ENCODE data around the gene TMIE. TPM values are rescaled to one million over a fixed set of nuclear protein-coding genes. Genes with fewer than 3 reads are reported as not detected.

Gene TMIE
- total RNA-seq, 2 donors from 2014 or later, result 0.18 to 1.6 TPM

DNA sequence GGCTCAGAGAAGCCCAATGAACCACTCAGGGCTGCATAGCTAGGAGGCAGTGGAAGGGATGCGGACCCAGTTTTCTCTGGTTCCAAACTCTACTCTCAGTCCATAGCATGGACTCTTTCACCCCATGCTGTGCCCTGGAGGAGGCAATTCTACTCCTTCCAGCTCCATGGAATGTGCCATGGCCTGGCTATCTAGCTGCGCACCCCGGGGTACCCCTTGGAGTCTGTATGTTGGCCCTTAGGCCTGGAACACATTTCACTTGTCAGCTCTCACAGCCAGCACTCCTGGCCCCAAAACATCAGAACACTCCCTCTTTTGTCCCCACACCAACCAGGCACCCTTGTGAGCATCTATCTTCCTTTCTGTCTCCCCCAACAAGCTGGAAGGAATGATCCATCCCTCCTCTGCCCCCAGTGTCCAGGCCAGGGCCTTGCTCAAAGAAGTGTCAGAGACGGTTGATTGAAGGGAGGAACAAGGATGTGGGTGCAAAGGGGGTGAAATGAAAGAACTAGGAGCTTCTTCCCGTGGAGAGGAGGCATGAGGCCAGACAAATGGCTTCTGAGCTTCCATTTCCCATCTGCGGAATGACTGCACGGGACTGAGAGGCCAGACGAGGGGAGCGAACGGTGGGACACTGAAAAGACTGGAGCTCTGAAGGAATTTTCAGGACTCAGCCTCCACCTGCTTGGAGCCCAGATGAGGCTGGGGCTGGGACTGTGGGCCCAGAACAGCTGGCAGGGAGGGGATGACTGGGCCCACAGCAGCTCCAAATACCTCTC, 13.7 kb downstream of the TMIE start:
- no peak for TF ChIP-seq POLR2A (IDR thresholded peaks at IDR 0.05)
- TF ChIP-seq POLR2AphosphoS5 (IDR thresholded peaks at IDR 0.05), result no peak
- TF ChIP-seq, protein P1, sequence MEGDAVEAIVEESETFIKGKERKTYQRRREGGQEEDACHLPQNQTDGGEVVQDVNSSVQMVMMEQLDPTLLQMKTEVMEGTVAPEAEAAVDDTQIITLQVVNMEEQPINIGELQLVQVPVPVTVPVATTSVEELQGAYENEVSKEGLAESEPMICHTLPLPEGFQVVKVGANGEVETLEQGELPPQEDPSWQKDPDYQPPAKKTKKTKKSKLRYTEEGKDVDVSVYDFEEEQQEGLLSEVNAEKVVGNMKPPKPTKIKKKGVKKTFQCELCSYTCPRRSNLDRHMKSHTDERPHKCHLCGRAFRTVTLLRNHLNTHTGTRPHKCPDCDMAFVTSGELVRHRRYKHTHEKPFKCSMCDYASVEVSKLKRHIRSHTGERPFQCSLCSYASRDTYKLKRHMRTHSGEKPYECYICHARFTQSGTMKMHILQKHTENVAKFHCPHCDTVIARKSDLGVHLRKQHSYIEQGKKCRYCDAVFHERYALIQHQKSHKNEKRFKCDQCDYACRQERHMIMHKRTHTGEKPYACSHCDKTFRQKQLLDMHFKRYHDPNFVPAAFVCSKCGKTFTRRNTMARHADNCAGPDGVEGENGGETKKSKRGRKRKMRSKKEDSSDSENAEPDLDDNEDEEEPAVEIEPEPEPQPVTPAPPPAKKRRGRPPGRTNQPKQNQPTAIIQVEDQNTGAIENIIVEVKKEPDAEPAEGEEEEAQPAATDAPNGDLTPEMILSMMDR (IDR thresholded peaks at IDR 0.05), result no peak
- no peaks in the 10 kb centered on the region for H3K27me3 ChIP-seq (replicated peaks; ENCODE audit: insufficient read depth)
- no peak overlapping the region for H3K27ac ChIP-seq
- intact Hi-C loops (cut with DNase I), result no loop called here
- WGBS, result 87% methylated on average over 10 of the region's 10 CpGs
- H3K9me3 ChIP-seq, result no peaks in the 10 kb centered on the region
- H3K4me3 ChIP-seq, result no peak overlapping the region
- H3K4me1 ChIP-seq (replicated peaks), result no peaks in the 10 kb centered on the region
- H3K36me3 ChIP-seq, result no peaks in the 10 kb centered on the region
- DNase-seq (ENCODE audit: low spot score), result no peak

DNA sequence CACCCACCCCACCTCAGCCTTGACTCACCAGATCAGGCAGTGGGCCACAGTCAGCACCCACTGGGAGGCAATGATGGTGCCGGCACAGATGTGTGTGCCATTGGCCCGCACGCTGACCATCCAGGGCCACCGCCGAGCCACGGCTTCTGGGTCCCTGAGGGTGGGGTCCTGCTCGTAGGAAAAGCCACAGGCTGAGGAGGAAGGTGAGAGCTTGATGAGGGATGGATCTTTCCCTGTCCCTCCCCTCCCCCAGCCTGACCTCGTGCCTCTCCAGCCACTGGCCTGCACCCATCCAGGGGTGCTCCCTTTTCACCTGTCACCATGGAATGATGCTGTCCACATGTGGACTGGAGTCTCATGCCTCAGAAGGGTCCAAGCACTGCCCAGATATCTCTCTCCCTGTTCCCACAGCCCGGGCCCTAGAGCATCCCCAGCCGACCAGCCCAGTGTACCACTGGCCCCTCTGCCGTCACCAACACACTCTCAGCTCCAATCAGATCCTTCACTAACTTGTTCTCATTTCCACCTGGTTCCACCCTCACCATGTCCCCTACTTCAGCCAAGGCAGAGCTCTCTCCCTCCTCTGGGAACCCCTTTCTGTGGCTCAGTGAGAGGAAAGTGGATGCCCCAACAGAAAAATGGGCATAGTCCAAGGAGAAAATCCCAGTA, 14.4 kb downstream of the TMIE start:
- no peaks in the 10 kb centered on the region for H3K27me3 ChIP-seq (replicated peaks; ENCODE audit: insufficient read depth)
- no peak for DNase-seq (ENCODE audit: low spot score)
- no peak overlapping the region for H3K4me3 ChIP-seq
- intact Hi-C loops (cut with DNase I), result no loop called here
- WGBS, result 90% methylated on average over 11 of the region's 11 CpGs
- no peak overlapping the region for H3K27ac ChIP-seq
- no peaks in the 10 kb centered on the region for H3K9me3 ChIP-seq
- no peaks in the 10 kb centered on the region for H3K4me1 ChIP-seq (replicated peaks)
- TF ChIP-seq POLR2A (IDR thresholded peaks at IDR 0.05) (no peak), POLR2AphosphoS5 (IDR thresholded peaks at IDR 0.05) (no peak)
- TF ChIP-seq, protein P1 (IDR thresholded peaks at IDR 0.05), result no peak
- no peaks in the 10 kb centered on the region for H3K36me3 ChIP-seq

DNA sequence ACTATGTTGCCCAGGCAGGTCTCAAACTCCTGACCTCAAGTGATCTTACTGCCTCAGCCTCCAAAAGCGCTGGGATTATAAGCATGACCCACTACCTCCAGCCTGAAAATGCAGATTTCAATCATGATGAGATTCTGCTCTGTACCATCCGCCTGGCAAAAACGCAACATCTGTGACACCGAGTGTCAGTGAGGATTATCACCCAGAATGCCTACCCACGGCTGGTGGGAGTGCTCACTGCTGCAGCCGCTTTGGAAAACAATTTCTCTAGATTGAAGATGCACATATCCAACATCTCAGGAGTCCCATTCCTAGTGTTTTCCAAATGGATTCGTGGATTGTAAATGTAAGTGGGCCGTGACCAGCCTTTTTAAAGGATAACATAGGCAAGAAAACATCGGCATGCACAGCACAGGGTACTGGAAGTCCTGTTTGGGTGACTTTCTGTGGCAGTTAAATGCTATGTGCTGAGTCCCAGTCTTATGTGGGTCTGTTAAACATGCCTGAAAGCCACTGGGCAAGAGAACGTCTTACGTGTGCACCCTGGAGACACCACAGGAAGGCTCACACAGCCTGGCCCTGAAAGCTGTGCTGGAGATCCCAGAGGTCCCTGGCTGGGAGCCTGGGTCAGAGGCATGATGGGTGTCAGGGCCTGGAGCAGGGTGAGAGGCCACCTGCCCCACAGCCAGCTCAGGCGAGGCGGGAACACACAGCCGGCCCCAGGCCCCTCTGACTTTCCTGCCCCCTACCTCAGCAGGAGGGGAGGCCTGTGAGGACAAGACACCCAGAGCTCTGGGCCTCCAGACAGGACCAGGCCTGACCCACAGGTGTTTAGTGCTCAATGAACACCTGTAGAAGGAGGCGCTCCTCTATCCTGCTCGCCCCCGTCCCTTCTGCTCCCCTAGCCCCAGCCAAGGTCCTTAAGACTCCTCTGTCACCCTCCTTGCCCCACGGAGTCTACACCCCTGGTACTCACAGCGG, 15.6 kb downstream of the TMIE start:
- DNase-seq (ENCODE audit: low spot score), result no peak
- H3K4me3 ChIP-seq, result no peak overlapping the region

DNA sequence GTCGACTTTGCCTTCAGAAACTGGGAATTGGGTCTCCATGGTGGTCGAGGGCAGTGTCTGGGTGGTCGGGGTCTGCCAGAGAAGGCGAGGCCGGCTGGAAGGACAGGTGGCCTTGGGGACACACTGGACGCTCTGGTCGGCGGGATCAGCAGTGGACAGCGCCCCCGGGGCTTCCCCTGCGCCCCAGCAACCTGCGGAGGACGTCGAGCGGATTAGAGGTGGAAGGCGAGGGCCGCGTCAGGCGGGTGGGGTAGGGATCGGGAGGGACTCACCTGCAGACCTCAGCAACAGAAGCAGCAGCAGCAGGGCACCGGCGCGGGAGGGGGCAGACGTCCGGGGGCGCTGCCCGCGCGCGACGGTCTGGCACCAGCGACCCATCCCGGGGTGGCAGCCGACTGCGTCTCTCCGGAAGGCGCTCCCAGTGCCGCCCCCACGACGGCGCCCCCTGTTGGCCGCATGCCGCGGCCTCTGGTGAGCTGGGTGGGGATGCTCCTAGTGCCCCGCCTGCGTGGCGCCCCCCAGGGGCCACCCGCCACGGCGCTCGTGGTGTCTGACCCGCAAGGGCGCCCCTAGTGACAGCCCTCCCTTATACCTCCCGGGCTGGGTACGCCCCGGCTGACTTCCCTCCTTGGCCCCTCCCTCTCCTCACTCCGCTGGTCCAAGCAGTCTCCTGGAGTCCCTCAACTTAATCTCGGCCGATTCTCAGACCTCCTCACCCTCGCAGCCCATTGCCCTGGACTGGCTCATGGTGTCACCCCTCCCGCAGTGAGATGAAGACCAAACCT, 16.4 kb downstream of the TMIE start, which contains the start of gene PRSS50:
PRSS50 (minus strand) TSS at position 423 of the 785 bp plus-strand sequence; CDS start at position 378, 45 bp downstream.
- Histone ChIP-seq H3K27me3 (replicated peaks; ENCODE audit: insufficient read depth) (no peaks in the 10 kb centered on the region), H3K9me3 (no peaks in the 10 kb centered on the region), H3K4me1 (replicated peaks) (no peaks in the 10 kb centered on the region), H3K36me3 (no peaks in the 10 kb centered on the region), H3K27ac (no peak within 1 kb of the TSS), H3K4me3 (no peak within 1 kb of the TSS)
- DNase-seq (ENCODE audit: low spot score), result no peak
- intact Hi-C loops (cut with DNase I), result no loop called here
- 61% methylated on average over 59 of the region's 61 CpGs for WGBS
- TF ChIP-seq, protein P1 (IDR thresholded peaks at IDR 0.05), result no peak
- TF ChIP-seq POLR2A (IDR thresholded peaks at IDR 0.05), result no peak
- TF ChIP-seq POLR2AphosphoS5 (IDR thresholded peaks at IDR 0.05), result no peak

More for the DNA sequence above, 15.6 kb downstream of the TMIE start:
- Histone ChIP-seq H3K9me3 (no peaks in the 10 kb centered on the region), H3K27ac (no peak overlapping the region), H3K36me3 (no peaks in the 10 kb centered on the region), H3K27me3 (replicated peaks; ENCODE audit: insufficient read depth) (no peaks in the 10 kb centered on the region), H3K4me1 (replicated peaks) (no peaks in the 10 kb centered on the region)
- WGBS, result 89% methylated on average over 19 of the region's 19 CpGs
- TF ChIP-seq POLR2A (IDR thresholded peaks at IDR 0.05) (no peak), POLR2AphosphoS5 (IDR thresholded peaks at IDR 0.05) (no peak)
- TF ChIP-seq, protein P1 (IDR thresholded peaks at IDR 0.05), result no peak
- intact Hi-C loops (cut with DNase I), result no loop called here
